Dermis blood vessel endothelial cell (primary cell): ENCODE results near the gene EXOC1. TPM values are rescaled to one million over a fixed set of nuclear protein-coding genes. Genes with fewer than 3 reads are reported as not detected.
A peak's percentile ranks its signal among the peaks of the same experiment; 100 is the strongest.
"Not testable (repeated sequence)": the region's sequence is repeated elsewhere in the genome, so short reads cannot be mapped to it uniquely, and the experiment has no call there.

Experiments used
- DNase-seq: peaks from one replicate; pipeline ENCODE4 v3.0.0; 2010
- total RNA-seq: library from RNA; depleted of rRNA; stranded (reverse); fragments of >200 nt; gene quantifications from 2 replicates; pipeline ENCODE4 v1.2.3, GENCODE V29; 2014

The EXOC1 gene
- total RNA-seq, 1 donor from 2014 or later = 52.8 TPM

- peak; percentile 69 for DNase-seq
Observed at GRCh38 chr4:55906989-55907388, 53.5 kb downstream of the EXOC1 start.

GRCh38 chr4:55907469-55907868 lies 54.0 kb downstream of the EXOC1 start:
- no peak for DNase-seq

DNA sequence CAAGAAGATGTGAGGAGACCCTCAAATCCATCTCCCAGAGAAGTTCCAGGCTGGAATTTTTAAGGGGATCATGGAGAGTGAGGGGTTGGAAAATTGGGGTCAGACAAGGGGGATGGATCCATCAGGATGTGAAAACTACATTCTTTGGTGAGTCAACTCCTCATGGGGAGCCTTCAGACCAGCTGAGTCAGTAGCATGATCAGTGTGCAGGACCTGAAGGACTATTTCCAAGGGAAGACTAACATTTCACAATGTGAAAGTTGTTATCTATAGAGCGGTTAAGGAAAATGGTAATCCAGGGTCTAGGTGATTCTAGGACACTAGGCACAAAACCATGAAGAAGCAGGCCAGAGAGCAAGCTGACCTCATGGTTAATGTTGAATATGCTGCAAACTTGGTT lies 56.7 kb downstream of the EXOC1 start:
- DNase-seq = no peak

- DNase-seq = no peak
Observed at GRCh38 chr4:55912249-55912648, 58.8 kb downstream of the EXOC1 start.

GRCh38 chr4:55920571-55920970 lies 67.1 kb downstream of the EXOC1 start:
- DNase-seq = no peak

- no peak for DNase-seq
Observed at GRCh38 chr4:55921093-55921492, 67.6 kb downstream of the EXOC1 start.

- peak; percentile 20 for DNase-seq
Observed at GRCh38 chr4:55925241-55925640, 71.8 kb downstream of the EXOC1 start.

- DNase-seq = no peak
Observed at GRCh38 chr4:55926610-55927009, 73.2 kb downstream of the EXOC1 start.

DNA sequence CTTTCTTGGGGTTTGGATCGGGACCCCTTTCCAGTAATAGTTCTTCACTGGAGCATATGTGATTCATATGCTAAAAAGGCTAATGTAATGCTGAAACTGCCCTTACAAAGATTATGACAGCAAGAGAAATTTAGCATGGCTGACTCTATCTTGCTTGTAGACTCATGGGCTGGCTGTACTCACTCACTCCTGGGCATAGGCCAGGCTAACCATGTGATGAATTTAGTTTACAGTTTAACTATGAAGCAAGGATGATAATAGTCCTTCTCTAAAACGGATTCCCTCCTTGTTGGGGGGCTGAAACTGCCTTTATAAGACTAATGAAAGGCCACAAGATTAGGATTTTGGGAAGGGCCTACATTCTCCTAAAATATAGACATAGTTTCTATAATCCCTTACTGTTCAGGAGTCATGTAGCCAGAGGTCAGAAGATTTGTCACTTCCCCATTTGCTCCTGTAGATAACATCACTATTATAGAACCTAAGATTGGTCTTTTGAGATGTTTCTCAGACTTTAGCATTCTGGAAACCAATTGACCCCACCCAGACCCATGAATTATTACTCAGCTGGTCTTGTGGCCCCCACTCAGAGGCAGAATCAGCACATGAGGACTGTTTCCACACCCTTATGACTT lies 74.5 kb downstream of the EXOC1 start:
- no peak for DNase-seq

- DNase-seq = peak; percentile 80
Observed at GRCh38 chr4:55928846-55929245, 75.4 kb downstream of the EXOC1 start.

DNA sequence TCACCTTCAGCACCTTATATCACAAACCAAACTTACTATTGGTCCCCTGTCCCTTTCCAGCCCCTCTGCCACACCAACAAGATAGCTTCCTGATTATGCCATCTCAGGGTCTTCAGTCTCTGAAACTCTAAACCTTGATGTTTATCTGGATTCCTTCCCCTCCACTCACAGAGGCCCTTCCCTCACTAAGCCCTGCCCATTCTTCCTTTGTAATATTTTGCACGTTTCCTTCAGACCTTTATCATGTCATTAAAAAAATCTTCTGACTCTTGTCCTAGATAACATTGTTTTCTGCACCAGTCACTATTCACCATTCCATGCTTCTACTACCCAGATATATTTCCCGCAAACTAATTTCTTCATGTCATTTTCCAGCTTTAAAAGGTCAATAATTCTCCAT lies 77.6 kb downstream of the EXOC1 start:
- DNase-seq = no peak

- DNase-seq = no peak
Observed at GRCh38 chr4:55931833-55932232, 78.4 kb downstream of the EXOC1 start.

DNA sequence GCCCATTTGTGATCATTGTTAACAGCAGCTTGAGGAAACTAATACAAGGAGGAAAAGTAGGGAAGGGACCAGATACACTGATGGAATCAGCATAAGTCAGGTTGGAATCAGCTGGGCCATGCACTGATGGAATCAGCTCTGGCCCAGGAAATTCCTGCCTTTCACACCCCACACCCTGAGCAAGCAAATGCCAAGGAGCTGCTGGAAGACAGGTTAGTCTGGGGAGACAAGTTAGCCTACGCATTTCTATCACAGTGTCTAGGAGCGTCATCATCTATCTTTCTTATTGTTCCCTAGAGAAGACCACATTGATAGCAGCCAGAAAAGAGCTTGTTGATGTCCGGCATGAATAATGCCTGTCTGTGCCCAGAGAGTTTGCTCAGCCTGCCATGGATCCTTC lies 79.1 kb downstream of the EXOC1 start:
- no peak for DNase-seq

DNA sequence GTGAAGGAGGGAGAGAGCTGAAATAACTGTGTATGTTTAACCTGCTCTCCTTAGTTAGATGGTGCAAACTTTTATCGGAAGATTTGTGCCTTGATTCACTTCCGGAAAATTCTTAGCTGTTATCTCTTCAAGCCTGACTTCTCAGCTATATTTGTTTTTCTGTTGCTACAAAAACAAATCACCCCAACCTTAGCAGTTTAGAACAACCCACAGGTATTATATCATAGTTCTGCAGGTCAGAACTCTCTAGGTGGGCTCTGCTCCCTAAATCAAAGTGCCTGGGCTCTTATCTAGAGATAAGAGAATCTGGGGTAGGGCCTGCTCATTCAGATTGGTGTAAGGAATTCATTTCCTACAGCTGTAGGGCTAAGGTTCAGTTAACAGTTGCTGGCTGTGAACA lies 80.2 kb downstream of the EXOC1 start:
- DNase-seq = no peak

GRCh38 chr4:55935907-55936306 lies 82.5 kb downstream of the EXOC1 start:
- not testable (repeated sequence) for DNase-seq

DNA sequence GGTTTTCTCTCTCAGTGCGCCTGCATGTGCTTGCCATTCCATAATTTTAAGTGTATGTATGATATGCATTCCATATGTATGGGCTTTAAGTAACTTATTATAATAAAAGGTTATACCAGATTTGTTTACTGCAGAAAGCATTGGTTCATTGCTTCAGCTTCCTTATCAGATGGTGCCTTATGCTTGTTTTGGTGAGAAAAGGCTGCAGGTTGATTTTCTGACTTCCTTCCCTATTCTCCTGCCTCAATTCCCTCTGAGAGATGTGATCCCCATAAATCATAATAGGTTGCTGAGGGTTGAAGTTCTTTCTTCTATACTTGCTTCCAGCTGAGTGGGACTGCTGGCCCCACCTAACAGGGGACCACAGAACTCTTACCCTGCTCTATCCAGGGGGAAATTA lies 85.0 kb downstream of the EXOC1 start:
- no peak for DNase-seq

DNA sequence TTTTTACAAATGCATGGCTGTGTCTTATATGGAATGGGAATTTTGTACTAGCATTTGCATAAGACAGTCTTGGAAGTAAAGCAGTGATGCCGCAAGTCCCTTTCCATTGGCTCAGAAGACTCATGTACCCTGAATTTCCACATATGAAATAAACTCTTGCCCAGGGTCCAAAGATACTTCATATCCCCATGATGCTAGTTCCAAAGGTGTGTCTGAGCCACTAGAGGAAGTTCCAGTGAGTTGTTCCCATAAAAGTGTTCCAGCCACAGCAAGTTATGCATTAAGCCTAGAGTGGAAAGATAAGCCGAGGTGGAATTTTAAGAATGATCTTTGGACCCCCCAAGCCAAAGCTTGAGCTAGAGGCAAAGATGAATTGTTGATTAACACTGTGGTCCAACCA lies 86.0 kb downstream of the EXOC1 start:
- no peak for DNase-seq

DNA sequence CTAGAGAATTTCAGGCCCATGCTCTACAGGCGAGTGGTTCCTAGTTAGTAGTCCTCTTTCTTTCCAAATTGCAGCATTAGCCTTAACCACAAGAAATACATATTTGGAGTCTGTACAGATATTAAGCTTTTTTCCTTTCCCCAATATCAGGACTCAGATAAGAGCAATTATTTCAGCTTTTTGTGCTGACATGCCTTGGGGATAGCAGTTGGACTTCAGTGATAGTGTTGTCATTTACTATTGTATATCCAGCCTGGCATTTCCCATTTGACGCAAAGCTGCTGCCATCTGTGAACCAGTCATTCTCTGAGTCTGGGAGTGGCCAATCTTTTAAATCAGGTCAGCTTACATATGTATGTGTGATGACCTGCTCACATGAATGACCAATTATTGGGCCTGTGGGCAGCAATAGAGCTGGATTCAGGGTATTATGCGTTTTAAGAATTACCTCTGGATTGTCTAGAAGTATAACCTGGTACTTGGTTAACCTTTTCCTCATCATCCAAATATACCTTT lies 88.5 kb downstream of the EXOC1 start:
- no peak for DNase-seq

GRCh38 chr4:55947254-55947882 lies 93.9 kb downstream of the EXOC1 start:
- DNase-seq = peak; percentile 26

DNA sequence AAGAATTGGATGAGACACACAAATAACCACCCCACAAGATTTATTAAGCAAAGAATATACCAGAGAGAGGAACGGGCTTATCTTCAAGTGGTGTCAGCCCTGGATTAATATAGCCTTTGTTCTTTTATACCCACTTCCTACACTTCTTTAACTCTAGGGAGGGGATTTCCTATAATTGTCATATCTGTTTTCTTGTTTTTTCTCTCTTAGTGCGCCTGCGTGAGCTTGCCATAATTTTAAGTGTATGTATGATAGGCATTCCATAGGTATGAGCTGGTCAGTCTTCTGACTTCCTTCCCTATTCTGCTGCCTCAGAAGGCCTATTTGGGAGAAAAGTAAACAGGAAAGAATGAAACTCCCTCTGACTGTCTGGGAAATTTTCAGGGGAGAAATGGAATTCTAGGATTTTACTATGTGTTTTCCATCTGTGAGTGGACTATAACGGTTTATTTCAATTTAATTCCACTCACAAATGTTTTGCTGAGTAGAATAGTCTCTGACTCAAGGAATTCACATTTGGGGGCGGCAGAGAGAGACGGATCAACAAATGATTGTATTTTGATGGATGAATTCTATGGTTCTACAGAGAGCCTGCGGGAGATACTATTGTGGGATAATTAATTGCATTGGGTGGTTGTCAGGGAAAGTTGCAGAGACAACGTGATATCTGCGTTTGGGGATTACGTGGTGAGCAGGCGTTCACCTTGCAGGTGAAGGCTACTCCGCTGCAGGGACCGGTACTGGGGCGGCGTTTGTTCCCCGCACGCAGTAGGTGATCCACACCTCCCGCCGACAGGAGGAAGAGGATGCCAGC lies 94.7 kb downstream of the EXOC1 start:
- peak; percentile 97 for DNase-seq

GRCh38 chr4:55948726-55949481 lies 95.5 kb downstream of the EXOC1 start, which contains the start of gene CEP135:
Gene CEP135, plus strand, starts transcription at chr4:55948945. Its CDS starts 3,186 bp downstream, at chr4:55952131.
- peak; percentile 96 for DNase-seq

- no peak for DNase-seq
Observed at GRCh38 chr4:55949482-55949802, 96.0 kb downstream of the EXOC1 start.
